WERI-Rb-1 (cell line): ENCODE measurements around the gene TSPO2.

ENCODE experiments used
- DNase-seq: peaks from one replicate; pipeline ENCODE4 v3.0.0-alpha.2; 2020
- H3K27ac ChIP-seq: fragments of 250-450 bp; sonication (Bioruptor Pico); 2 replicates; pipeline ENCODE4 v1.5.1; 2020; ENCODE audit warnings: mild to moderate bottlenecking, moderate library complexity
- H3K27me3 ChIP-seq: fragments of 250-450 bp; sonication (Bioruptor Pico); 2 replicates; pipeline ENCODE4 v1.5.1; 2021; ENCODE audit warnings: mild to moderate bottlenecking, low read depth, moderate library complexity; ENCODE audit not compliant: insufficient read depth, severe bottlenecking
- H3K36me3 ChIP-seq: fragments of 250-450 bp; sonication (Bioruptor Pico); 2 replicates; pipeline ENCODE4 v1.5.1; 2020; ENCODE audit warnings: mild to moderate bottlenecking, moderate library complexity
- H3K4me3 ChIP-seq: 2 replicates; pipeline ENCODE4 v1.5.1; 2011; ENCODE audit warnings: low read depth, mild to moderate bottlenecking, control low read depth, low read length
- H3K9me3 ChIP-seq: fragments of 250-450 bp; sonication (Bioruptor Pico); 2 replicates; pipeline ENCODE4 v1.5.1; 2021; ENCODE audit warnings: mild to moderate bottlenecking, moderate library complexity; ENCODE audit not compliant: severe bottlenecking
- CTCF ChIP-seq: IDR thresholded peaks from 2 replicates; pipeline ENCODE4 v1.5.1; 2011; ENCODE audit warnings: low read depth, mild to moderate bottlenecking, control low read depth, inconsistent platforms, low read length

Gene TSPO2

GRCh38 chr6:41042226-41043055 lies at the start of gene TSPO2:
Gene TSPO2, plus strand, starts transcription at chr6:41042467. Its CDS starts 519 bp downstream, at chr6:41042986.
- H3K36me3 ChIP-seq: no peaks in the 10 kb centered on the region
- TF ChIP-seq CTCF: no peak
- no peak within 1 kb of the TSS for H3K27ac ChIP-seq
- H3K4me3 ChIP-seq: no peak within 1 kb of the TSS
- no peaks in the 10 kb centered on the region for H3K27me3 ChIP-seq
- DNase-seq: no peak
- no peaks in the 10 kb centered on the region for H3K9me3 ChIP-seq

- H3K27ac ChIP-seq: no peak overlapping the region
- no peak overlapping the region for H3K4me3 ChIP-seq
- no peaks in the 10 kb centered on the region for H3K36me3 ChIP-seq
- no peak for TF ChIP-seq CTCF
- peaks cover 14% of the 10 kb centered on the region for H3K27me3 ChIP-seq
- no peaks in the 10 kb centered on the region for H3K9me3 ChIP-seq
- DNase-seq: no peak
These were observed 49.5 kb upstream of the TSPO2 start for GRCh38 chr6:40992746-40993145.

- no peak for DNase-seq
- H3K36me3 ChIP-seq: no peaks in the 10 kb centered on the region
- H3K9me3 ChIP-seq: no peaks in the 10 kb centered on the region
- TF ChIP-seq CTCF: no peak
- H3K4me3 ChIP-seq: no peak overlapping the region
- H3K27me3 ChIP-seq: no peaks in the 10 kb centered on the region
- H3K27ac ChIP-seq: no peak overlapping the region
These were observed 45.6 kb upstream of the TSPO2 start for GRCh38 chr6:40996591-40997233.

- no peak overlapping the region for H3K27ac ChIP-seq
- DNase-seq: no peak
These were observed 44.9 kb upstream of the TSPO2 start for GRCh38 chr6:40997234-40997957.

GRCh38 chr6:40998661-40999060 lies 43.6 kb upstream of the TSPO2 start:
- Histone ChIP-seq H3K9me3 (no peaks in the 10 kb centered on the region), H3K4me3 (no peak overlapping the region), H3K27ac (no peak overlapping the region), H3K27me3 (no peaks in the 10 kb centered on the region), H3K36me3 (no peaks in the 10 kb centered on the region)
- no peak for DNase-seq
- TF ChIP-seq CTCF: no peak

More at GRCh38 chr6:40997234-40997957, 44.9 kb upstream of the TSPO2 start:
- no peak for TF ChIP-seq CTCF
- Histone ChIP-seq H3K36me3 (no peaks in the 10 kb centered on the region), H3K9me3 (no peaks in the 10 kb centered on the region), H3K27me3 (no peaks in the 10 kb centered on the region), H3K4me3 (no peak overlapping the region)
